Stimulated activated CD4-positive, alpha-beta T cell treated with anti-CD3 and anti-CD28 coated beads, TNF-alpha, amount 100 ng/mL, for 1 hour (primary cell): ENCODE results near the gene MAML2.
A peak's percentile ranks its signal among the peaks of the same experiment; 100 is the strongest.
"Not testable (repeated sequence)": the region's sequence is repeated elsewhere in the genome, so short reads cannot be mapped to it uniquely, and the experiment has no call there.

Experiments used
- DNase-seq, 3 donors: peaks; one replicate each; pipeline ENCODE4 v3.0.0-alpha.2; 2020; ENCODE audit warnings: low read depth in 3 of 3, low spot score in 1 of 3

Gene MAML2

DNA sequence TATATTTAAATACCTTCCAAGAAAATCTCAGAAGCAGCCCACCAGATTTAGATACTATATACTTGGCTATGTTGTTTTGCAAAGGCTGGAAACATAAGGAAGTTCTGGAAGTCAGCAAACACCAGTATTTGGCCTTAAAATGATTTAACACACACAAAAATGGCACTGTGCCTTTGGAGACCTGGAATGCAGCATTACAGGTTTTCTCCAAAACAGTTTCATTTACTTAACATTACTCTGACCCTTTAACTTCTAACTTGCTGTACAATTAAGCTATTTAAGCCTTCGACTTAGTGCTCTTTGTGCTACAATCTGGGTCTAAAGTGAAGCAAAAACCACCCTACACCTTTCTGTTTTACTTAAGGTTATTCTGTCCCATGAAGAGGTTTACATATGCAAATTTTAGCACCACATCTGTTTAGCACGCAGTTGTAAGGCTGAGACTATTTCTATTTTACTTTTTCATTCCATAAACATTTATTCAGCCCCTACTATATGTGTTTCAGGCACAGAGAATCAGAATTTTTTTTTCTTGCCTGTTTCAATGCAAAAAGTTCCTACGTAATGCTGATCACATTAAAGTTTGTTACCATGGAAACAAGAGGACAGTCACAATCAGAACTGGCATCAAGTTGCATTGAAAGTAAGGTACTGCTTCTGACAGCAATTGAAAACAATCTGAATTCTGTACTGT lies 70.3 kb downstream of the MAML2 start:
- no peak for DNase-seq

DNA sequence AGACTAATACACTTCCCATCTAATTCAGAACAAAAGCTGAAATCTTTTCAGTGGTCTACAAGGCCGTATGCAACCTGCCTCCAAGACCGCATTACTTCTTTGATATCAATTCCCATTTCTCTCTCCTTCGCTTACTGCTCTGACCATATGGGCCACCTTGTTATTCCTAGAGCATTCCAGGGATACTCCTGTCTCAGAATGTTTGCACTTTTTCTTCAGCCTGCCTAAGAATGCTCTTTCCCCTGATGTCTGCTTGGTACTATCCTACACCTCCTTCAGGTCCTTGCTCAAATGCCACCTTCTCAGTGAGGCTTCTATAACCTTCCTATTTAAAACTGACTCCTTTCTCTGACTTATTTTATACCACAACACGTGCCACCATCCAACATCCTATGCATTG lies 71.2 kb downstream of the MAML2 start:
- DNase-seq: no peak

DNA sequence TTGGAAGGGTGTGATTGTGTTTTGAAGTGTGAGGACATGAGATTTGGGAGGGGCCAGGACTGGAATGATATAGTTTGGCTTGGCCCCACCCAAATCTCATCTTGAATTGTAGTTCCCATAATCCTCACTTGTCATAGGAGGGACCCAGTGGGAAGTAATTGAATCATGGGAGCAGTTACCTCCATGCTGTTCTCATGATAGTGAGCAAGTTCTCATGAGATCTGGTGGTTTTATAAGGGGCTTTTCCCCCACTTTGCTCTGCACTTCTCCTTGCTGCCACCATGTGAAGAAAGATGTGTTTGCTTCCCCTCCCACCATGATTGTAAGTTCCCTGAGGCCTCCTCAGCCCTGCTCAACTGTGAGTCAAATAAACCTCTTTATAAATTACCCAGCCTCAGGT lies 71.6 kb downstream of the MAML2 start:
- DNase-seq: not testable (repeated sequence)

DNA sequence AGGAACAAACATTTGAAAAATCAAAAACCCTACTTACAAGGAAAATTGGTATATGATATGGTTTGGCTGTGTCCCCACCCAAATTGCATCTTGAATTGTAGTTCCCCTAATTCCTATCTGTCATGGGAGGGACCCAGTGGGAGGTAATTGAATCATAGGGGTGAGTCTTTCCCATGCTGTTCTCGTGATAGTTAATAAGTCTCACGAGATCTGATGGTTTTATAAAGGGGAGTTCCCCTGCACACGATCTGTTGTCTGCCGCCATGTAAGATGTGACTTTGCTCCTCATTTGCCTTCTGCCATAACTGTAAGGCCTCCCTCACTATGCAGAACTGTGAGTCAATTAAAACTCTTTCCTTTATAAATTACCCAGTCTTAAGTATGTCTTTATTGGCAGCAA lies 74.5 kb downstream of the MAML2 start:
- DNase-seq: not testable (repeated sequence)

DNA sequence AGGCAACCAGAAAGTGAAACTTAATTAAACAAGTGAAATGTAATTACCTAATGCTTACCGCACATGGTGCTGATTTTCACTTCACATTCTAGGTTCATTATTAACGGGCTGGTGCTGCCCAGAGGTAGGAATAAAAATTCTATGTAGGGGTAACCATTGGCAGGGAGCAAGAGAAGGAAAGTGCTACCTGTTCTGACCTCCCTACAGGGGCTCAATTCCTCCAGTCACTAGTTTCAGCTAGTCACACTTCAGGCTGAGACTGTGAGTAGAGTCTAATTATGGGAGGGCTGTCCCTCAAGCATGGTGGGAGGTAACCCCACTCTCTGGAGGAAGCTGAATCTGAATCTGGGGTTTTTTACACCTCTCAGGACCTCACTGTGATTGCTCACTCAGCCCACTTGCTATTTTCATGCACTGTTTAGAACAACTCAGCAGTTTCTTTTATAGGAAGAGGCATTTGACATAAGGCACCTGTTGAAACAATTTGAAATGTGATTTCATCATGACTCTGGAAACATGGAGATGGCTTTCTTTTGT lies 75.4 kb downstream of the MAML2 start:
- DNase-seq: no peak

DNA sequence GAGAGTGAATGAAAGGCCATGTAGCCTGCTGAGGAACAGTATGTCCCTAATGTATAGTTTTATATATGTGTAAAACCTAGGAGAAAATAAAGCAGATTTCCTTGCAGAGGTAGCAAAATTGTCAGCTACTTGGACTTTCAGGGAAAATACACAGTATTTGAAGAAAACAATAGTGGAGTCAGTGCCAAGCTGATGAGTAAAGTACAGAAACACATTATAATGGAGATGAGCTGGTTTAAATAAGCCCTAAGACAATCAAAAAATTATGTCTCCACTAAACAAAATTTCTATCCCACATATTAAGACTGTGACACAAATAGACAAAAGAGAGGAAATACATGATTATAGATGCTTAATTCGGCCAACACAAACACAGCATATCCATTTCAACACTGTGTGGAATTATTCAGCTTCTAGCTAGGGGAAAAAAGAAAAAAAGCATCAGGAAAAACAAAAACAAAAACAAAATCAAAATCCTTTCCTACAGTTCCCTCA lies 75.9 kb downstream of the MAML2 start:
- DNase-seq: no peak

DNA sequence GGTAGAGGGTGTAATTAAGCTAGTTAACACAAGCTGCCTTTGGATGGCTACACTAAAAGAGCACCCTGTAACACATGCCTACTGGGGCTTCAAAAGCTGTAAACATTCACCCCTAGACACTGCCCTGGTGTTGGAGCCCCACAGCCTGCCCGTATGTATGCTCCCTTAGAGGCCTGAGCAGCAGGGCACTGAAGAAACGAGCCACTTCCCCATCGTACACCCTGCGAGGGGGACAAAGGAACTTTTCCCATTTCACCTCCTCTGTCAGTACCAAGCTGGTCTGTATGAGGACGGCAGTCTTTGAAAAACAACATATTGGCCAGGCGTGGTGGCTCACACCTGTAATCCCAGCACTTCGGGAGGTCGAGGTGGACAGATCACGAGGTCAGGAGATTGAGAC lies 77.0 kb downstream of the MAML2 start:
- no peak for DNase-seq

DNA sequence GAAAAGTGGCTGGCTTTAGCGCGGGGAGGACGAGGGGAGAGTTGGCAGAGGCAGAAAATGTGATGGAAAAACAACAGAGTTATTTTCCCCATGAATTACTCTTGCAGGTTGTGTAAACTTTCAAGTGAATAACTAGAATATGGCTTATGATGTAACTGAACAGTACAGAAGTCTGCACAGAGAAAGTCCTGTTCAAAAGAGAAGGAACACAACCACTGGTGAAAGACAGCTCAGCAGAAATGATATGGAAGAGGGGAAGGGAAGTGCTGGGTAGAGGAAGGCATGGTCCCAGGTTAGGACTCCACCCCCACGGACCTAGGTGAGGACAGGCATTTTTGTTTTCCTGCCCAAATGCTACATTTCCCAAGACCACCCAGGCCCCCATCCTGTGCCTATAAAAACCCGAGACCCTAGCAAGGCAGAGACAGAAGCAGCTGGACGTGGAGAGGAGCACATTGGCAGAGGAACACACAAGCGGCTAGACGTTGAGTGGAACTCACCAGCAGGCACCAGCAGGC lies 77.7 kb downstream of the MAML2 start:
- no peak for DNase-seq

DNA sequence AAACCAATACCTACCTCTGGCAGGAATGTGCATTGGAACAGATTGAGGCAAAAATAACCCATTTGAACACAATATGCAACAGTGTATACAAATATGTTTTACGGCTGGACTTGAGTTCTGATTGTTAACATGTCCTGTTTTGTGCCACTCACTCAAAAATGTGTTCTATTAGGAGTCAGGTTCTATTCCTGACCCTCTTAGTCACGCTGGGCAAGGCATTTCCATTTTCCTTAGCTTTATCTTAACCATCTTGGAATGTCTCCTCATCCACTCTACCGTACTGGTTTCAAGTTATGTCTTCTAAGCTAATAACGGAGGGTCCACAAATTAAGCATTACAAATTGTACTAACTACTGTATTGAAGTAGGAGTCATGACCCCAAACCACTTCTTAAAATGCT lies 78.6 kb downstream of the MAML2 start:
- DNase-seq: no peak

DNA sequence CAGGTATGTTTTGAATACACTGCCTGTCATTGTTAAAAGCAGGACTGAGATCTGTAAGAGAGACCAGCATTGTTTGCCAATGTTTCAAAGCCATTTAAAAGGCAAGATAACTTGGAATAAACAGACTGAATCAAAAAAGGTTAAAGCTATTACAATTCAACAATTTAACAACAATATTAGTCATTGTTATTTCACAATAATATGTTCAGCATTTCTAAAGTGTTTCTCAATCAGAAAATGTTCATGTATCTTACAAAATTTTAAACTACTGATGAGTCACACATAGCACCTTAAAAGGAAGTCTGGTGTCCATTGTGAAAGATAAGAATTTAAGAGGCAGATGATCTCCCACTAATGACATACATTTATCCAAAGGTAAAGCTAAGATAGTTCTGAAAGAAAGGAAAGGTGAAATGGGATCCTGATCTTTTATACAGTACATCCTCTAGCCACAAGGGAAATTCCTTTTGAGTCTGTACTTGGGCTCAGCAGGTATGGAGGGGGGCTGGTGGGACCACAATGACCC lies 79.7 kb downstream of the MAML2 start:
- DNase-seq: no peak

DNA sequence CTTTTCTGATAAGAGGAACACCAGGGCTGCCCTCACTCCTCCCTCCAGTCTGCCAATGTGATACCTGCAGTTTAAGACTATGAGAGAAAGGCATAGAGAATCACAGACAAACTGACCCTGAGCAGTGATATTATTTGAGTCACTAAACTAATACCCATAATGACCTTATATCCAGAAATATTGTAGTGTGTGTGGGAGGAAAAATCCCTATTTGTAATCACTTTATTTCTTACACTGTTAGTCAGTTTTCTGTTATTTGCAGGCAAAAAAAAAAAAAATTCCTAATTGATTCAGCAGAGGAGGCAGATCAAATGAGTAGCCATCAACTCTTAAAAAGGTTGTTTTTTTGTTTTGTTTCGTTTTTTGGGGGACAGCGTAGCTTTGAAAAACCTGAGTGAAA lies 82.5 kb downstream of the MAML2 start:
- no peak for DNase-seq

DNA sequence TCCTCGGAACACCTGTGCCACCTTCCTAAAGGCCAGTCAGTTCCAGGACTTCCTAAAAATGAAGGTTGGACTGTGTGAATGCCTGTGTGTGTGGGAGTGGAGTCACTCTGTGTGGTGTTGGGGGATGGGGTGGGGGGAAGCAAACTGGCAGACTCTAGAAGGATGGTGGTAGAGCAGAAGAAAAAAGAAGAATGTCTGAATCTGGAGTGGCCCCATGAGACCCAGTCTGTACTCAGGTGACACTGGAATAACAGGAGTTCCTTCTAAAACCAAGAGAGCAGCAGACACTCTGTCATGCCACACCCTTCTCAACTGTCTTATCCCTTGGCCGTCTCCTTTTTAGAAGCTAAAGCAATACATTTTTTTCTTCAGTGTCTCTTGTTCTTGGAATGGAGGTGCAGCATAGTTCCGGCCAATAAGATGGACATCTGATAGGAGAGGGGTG lies 82.9 kb downstream of the MAML2 start:
- DNase-seq: no peak

DNA sequence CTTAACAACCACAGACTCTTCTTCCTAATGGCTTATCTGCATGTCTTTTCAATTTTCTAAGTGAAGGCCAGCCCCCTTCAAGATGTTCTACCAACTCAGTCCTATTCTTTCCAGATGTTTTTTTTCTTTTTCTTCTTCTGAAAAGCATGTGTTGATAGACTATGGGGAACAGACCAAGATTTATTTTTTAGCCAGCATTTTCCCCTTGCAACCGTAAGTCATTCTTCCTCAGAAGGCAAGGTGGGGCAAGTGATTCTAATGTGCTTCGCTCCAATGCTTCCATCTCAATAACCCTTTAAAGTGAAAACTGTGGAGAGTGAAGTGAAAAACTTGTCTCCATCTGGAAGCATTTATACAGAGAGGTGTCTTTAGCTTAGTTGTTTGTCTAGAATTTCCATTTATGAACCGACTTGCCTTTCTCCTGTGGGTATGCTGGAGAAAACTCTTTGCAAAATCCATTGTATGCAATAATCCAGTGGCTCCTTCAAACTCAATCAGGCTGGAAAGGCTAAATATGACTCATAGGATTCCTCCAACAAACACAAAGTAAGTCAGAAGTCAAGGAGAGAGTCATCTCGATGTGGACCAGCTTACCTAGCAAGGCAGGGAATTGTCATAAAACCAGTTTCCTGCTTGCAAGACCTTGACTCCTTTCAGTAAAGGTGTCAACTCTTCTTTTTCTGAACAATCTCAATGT lies 83.7 kb downstream of the MAML2 start:
- DNase-seq: no peak

DNA sequence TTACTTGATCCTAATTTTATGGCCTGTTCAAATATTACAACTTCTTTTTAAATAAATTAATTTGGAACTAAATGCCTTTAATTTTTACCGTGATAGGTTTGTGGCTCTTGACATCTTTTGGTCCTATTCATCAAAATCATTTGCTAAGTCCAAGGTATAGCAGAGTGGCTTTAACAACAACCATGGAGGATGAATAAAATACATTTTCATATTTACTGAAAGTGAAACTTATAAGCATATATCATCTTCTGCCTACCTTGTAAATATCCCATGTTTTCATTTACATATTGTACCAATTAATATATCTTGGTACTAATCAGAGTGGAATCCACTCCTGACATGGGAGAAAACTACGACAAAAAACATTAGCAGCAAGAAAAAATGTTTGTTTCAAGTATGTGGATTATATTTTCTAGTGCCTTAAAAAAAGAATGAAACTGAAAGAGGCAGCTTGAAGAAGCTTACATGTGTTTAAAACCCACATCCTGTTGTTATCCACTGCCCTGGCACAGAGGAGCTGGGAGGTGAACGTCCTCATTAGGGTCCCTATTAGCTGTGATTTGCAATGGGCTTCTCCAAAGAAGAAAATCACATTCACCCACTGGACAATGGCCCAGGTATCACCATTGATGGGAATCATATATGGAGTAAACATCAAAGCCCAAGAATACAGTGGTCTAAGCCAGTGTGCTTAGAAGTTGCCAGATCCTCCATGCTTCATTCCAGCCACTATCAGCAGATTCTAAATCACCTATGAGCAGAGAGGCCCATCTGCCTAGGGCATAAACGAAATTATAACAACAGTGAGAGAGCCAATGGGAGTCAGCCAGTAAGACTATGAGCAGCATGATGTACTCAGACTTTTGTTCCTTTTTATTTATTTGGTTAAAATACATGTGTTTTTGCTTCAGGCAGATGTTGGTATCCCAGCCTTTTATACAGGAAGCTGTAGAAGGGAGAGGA lies 84.7 kb downstream of the MAML2 start:
- DNase-seq: peak in 1 of 3 donors; percentile 24

DNA sequence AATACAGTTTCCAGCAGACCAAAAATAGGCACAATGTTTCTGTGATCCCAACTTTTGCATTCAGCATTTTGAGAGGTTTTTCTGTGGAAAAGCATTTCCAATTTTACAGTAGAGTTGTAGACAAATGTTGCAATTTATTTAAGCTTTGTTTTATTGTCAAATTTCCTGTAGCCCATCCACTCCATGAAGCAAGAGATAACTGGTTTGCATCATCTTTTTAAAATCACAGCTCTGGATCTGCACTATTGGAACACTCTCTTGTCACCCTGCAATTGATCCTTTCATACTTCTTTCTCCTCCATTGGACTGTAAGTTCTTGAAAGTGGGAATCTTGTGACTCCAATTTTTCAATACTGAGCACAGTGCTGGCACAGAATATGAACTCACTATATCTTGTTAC lies 86.0 kb downstream of the MAML2 start:
- DNase-seq: no peak

DNA sequence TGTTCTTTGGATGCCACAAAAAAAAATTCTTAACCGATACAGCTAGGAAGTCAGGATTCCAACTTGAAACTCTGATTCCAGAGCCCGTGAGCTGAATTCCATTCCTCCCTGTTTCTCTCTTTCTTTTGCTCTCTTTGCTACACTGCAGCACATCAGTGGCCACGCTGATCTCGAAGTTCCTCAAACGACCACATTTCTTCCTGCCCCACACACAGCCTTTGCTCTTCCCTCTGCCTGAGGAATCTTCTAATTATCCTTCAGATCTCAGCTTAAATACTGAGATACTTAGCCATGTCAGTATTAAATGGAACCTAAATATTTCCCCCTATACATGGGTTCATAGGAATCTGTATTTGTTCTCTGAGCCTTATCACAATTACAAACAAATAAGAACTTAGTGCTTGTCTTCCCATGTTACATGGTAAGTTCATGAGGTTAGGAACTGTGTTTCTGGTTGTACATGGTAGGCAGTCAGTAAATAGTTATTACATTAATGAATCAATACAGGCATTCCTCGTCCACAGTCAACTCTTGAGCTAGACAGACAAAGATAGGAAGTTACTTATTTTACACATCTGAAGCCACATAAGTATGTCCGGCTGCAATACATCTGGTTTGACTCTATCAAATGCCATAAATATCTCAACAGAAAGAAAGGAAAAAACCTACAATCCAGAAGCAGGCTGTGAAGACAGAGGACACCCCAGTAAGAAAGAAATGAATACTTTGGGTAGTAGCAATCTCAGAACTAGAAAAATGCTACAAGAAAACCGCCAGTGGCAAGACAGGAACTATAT lies 86.6 kb downstream of the MAML2 start:
- DNase-seq: no peak

DNA sequence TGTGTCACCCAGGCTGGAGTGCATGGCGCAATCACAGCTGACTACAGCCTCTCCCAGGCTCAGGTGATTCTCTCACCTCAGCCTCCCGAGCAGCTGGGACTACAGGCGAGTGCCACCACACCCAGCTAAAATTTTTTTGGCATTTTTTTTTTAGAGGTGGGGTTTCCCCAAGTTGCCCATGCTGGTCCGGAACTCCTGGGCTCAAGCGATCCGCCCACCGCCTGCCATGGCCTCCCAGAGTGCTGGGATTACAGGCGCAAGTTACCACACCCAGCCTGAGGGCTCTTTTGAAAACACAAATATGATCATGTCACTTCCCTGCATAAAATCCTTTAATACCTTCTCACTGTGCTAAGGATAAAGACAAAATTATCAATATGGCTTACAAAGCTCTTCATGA lies 88.1 kb downstream of the MAML2 start:
- no peak for DNase-seq

DNA sequence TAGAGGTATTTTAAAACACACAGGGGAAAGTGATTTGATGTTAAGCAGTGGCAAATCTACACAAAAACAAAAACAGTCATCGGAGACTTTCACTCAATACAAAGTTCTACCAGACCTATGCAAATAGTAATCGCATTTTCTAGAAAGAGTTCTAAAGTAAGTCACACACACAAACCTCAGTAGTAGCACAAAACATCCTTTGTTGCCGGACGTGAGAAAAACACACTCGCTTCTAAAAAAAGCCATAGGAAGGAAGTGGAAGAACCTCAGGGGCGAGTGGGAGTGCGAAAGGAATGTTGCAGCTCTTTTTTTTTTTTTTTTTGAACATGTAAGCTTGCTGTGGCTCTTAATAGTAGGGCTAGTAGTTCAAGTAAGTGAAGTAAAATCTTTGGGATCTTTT lies 88.9 kb downstream of the MAML2 start:
- DNase-seq: no peak

DNA sequence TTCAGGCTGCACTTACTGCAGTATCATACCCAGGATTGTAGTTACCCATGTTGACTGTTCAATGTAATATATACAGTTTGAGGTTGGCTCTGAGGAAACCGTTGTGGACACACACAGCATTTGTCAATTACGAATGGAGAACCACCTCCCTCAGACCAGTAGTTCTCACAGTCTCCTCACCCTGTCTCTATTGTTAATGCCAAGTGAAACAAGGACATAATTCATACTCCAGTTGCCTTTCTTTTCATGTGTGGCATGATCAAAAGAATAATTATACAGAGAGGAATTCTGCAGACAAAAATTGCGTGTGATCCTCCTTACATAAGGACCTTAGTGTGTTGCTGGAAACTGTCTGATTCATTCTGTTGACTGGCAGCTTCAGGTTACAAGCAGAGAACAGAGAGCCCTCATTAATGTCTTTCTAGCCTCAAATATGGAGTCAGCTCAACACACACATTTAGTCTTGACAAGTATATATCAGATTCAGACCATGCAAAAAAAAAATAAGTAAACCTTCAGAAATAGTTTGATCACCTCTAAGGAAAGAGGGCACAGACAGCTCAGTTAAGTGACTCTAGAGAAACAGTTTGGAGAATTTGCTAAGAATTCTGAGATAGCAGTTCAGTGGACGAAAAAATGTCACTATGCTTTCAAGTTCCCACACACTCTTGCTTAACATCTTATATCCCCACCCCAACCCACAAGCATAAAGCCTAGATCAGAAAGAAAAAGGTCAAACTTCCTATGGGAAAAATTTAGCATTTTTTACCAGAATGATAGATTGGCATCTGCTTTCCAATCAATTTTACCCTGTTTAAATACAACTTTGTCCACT lies 96.1 kb downstream of the MAML2 start:
- no peak for DNase-seq
